ENCODE data around the gene CCDC157. TPM values are rescaled to one million over a fixed set of nuclear protein-coding genes. Genes with fewer than 3 reads are reported as not detected.

The CCDC157 gene
- total RNA-seq, 1 donor, result 2.6 TPM

- no peak for TF ChIP-seq CTCF (IDR thresholded peaks at IDR 0.05; ENCODE audit: insufficient read depth, low read length)
- no peak for DNase-seq (ENCODE audit: low read depth)
- H3K4me3 ChIP-seq (ENCODE audit: low read depth, low read length), result no peak overlapping the region
Measured at GRCh38 chr22:30393322-30393680, 36.5 kb downstream of the CCDC157 start.

- no peak overlapping the region for H3K4me3 ChIP-seq (ENCODE audit: low read depth, low read length)
- no peak for TF ChIP-seq CTCF (IDR thresholded peaks at IDR 0.05; ENCODE audit: insufficient read depth, low read length)
- no peak for DNase-seq (ENCODE audit: low read depth)
Measured at GRCh38 chr22:30393885-30394284, 37.1 kb downstream of the CCDC157 start.

GRCh38 chr22:30396871-30397655, 40.3 kb downstream of the CCDC157 start, which contains the start of gene SEC14L2:
Gene SEC14L2, plus strand, starts transcription at chr22:30397018. Its CDS starts 99 bp downstream, at chr22:30397117.
- peak; percentile 44 for DNase-seq (ENCODE audit: low read depth)
- TF ChIP-seq CTCF (IDR thresholded peaks at IDR 0.05; ENCODE audit: insufficient read depth, low read length), result no peak
- H3K4me3 ChIP-seq (ENCODE audit: low read depth, low read length), result peak within 1 kb of the TSS; percentile 72

GRCh38 chr22:30397656-30398635, 41.1 kb downstream of the CCDC157 start:
- no peak for TF ChIP-seq CTCF (IDR thresholded peaks at IDR 0.05; ENCODE audit: insufficient read depth, low read length)

GRCh38 chr22:30398685-30399680, 42.2 kb downstream of the CCDC157 start:
- no peak for TF ChIP-seq CTCF (IDR thresholded peaks at IDR 0.05; ENCODE audit: insufficient read depth, low read length)
- peak; percentile 41 for DNase-seq (ENCODE audit: low read depth)
- peak overlapping the region; percentile 72 for H3K4me3 ChIP-seq (ENCODE audit: low read depth, low read length)

More at GRCh38 chr22:30397656-30398635, 41.1 kb downstream of the CCDC157 start:
- DNase-seq (ENCODE audit: low read depth), result no peak
- peak overlapping the region; percentile 72 for H3K4me3 ChIP-seq (ENCODE audit: low read depth, low read length)

- no peak for TF ChIP-seq CTCF (IDR thresholded peaks at IDR 0.05; ENCODE audit: insufficient read depth, low read length)
- DNase-seq (ENCODE audit: low read depth), result no peak
- H3K4me3 ChIP-seq (ENCODE audit: low read depth, low read length), result peak overlapping the region; percentile 28
Measured at GRCh38 chr22:30399718-30400117, 42.9 kb downstream of the CCDC157 start.
